Iris pigment epithelial cell (primary cell): ENCODE data around the gene GPR3.
"Not testable (repeated sequence)": the region's sequence is repeated elsewhere in the genome, so short reads cannot be mapped to it uniquely, and the experiment has no call there.

ENCODE experiments used
- DNase-seq: peaks from one replicate; pipeline ENCODE4 v3.0.0-alpha.2; 2011; ENCODE audit warnings: low read depth

GPR3 gene

DNA sequence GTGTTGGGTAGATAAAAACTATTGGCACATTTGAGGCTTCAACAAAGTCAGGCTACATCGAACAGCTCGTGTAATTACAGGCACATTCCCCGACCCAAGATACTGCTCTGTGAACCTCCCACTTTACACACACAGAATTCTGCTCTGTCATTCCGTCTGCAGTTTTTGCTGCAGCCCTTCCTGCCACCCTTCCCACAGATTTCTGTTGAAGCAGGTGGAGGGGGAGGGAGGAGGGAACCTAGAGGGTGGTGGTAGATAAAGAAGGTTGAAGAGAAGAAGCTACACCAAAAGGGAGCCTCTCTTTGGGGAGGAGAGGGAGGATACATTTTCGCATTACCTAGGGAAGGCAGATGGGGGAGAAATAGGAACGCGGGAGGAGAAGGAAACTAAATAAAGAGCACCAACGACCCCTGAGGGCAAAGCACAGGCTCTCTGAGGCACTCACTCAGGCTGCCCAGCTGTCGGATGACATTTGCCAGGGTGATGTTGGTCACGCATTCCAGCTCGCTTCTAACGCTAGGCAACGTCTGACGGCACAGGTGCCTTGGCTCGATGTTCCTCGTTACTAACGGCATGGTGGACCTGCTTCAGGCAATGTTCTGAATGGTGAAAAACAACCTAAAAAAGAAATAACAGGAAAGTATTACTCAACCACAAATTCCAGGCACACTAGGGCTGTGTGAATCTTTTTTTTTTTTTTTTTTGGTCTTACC lies 36.0 kb downstream of the GPR3 start:
- DNase-seq, result no peak

DNA sequence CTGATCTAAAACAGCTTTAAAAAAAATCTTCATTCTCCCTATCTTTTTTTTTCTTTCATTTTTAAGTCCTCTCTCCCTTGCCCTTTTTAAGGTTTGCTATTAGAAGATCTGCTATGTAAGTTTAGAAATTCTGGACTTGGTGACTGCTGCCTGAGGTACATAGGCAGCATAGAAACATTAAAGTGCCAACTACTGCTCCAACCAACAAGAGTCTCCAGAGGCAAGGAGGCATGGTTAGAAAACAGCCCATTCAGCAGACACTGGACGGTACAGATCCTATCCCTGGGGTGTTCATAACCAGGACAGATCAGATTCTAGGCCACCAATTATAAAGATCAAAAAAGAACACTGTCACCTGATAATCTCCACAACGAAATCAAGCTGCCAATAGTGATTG lies 36.6 kb downstream of the GPR3 start:
- no peak for DNase-seq

DNA sequence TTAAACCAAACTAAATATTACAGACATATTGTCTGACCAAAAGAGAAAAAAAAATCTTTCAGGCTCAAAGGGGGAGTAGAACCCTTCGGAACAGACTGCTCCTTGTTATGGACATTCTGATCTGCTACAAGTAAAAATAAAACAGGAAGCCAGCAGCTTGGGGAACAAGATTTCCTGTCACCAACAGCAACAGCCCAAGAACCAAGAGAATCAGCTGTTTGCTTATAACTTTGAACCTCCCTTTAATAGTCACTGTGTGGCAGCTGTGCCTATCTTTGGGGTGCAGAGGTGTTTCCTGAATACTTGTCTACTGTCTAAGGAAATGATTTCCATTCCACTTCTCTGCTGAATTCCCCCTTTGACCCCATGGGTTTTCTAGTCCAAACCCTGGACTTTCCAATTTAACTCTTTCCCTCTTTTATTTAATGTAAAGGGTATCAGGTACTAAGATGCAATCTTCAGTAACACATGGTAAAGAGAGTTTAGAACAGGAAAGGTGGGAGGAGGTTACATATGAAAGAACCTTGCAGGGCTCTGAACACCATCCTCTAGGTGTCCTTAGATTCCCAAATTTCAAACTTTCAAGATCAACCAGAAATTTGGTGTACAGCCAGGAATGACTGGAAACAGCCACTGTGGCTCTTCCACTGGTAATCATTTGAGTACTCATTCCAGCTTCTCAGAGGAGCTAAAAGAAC lies 38.6 kb downstream of the GPR3 start:
- no peak for DNase-seq

DNA sequence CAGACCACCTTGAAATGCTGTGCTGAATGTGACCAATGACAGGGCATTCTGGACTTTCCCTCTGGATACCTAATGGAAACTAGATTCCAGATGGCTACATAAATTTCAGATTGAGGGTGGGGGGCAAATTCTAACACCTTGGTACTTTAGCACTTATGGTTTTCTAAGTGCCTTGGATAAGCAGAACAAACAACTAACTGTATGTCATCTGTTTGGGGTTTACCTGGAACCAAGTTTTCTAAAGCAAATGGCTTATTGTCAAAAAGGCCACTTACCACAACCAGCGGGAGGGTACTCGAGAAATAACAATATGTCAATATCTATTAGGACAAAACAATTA lies 39.1 kb downstream of the GPR3 start:
- DNase-seq, result no peak

DNA sequence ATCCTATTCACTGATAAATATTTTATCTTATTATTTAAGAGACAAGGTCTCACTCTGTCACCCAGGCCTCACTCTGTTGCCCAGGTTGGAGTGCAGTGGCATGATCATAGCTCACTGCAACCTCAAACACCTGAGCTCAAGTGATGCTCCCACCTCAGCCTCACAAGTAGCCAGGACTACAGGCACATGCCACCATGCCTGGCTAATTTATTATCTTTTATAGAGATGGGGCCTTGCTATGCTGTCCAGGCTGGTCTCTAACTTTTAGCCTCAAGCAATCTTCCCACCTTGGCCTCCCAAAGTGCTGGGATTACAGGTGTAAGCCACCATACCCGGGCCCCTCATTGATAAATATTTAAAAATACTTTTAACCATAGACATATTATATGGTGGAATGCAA lies 40.3 kb downstream of the GPR3 start:
- DNase-seq, result not testable (repeated sequence)

DNA sequence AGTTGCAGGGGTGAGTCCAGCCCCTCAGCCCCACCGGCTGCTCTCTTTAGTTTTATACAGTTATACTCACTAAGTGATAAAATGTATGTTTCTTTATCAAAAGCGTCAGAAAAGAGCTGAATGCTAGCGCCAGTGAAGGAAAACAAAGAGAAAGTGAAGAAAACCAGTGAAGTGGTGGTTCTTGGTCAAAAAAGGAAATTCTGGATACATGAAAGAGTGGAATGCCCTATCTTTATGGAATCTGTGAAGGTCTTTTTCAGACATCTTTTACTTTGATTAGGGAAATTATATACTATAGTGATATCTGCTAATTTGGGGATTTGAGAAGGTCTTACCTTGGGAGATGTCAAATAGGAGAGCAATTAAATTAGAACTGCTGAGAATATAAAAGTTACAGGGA lies 41.3 kb downstream of the GPR3 start:
- DNase-seq, result no peak

DNA sequence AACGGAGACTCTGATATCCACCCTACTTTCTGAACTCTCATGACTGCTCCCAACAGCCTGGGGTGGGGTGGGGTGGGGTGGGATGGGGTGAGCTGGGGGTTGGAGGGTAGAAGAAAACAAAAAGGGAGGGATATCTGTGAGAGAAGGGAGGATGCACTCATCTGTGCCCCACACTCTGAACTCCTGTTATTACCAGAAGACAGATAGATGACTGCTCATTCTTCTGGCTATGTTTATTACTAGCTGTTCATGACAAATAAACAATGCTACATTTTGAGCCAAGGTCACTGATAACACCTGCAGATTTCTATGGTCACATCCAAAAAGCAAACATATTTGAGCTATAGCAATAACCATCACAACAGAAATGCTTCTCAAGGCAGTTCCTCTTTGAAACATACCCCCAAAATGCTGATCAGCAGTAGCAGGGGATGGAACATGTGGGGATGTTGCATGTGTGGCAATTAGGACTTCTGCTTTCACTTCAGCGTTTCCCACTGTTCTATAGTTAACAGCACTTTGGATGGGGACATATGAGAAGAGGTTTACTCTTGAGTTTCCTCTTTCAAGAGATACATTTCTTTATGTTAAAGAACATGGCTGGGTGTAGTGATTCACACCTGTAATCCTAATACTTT lies 43.3 kb downstream of the GPR3 start:
- no peak for DNase-seq

DNA sequence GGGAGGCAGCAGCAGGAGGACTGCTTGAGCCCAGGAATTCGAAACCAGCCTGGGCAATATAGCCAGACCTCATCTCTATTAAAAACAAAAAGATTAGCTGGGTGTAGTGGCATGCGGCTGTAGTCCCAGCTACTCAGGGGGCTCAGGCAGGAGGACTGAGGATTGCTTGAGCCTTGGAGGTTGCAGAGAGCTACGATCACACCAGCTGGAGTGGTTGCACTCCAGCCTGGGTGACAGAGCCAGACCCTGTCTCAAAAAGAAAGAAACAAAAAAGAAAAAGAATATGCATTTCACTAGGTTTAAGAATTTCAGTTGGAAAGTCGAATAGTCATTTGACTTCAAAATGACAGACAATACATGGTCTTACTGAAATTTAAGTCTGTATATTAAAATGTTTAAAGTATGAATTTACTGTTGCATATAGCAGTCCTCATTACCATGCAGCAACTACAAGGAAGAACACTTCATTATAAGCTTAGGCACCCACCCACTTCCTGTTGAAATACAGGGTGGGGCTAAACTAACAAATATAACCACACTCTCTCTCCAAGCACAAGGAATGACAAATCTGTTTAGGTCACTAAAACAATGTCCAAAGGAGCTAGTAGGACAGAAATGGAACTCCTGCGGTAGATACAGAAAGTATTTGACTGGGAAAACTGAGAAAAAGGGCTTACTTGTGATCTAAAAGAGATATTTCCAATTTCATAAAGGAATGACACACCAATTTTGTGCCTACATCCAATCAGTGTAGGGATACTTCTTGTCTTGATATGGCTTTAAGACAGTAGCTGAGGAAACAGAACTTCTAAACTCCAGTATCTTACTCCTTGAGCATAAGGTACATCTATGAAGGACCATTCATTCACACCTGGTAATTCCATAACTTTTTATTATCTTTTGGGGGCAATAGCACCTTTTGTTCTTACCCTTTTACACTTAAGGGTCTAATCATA lies 44.1 kb downstream of the GPR3 start:
- peak; percentile 67 for DNase-seq

DNA sequence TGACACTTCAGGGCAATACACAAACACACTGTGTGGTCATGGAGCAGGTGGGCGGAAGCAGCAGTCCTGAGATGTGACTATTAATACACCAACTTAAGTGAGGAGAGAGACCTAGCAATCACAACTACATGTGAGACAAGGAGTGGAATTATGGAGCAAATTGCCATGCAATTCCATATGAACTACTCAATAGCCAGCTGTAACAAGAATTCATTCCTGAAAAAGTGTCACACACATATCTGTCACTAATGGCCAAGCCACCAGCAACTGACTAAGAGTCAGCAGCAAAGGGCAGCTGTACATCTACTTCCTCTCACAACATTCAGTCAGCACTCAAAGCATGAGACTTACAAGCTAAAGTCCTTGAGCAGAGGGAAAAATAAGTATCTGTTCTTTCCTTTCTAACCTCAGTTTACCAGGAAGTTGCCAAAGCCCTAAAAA lies 46.2 kb downstream of the GPR3 start:
- DNase-seq, result no peak

DNA sequence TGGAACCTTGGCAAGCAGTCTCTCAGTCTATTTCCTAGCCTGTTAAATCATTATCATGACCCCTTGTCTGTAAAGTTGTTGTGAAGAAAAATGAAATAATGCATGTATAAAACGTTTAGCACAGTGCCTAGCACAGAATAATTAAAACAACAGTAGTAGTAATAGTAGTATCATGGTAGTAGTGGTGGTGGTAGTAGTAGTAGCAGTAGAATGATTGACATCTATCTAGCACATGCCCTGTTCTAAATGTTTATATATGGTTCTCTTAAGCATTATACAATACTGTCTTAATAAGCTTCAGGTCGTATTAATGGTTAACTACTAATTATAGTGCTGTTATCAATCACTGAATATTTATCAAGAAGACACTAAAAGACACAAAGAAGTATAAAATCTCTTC lies 46.7 kb downstream of the GPR3 start:
- no peak for DNase-seq

DNA sequence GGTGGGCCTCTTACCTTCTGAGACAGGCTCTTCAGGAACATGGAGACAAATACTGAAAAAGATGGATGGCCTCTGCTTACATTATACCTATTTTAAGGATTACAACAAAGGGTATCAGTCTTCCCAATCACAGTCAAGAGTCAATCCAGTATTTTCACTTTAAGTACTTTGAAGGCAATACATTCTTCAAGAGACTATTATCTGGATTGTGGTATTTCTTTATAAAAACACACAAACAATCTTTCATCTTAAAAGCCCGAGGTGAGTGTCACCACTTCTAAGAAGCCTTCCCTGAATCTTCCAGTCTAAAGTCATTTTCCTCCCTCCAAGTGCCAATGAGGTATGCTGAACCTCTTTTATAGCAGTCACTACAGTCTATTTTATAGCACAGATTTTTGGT lies 52.2 kb downstream of the GPR3 start:
- no peak for DNase-seq
